SJSA1 (cell line): ENCODE data around the gene HAPLN1. TPM values are rescaled to one million over a fixed set of nuclear protein-coding genes. Genes with fewer than 3 reads are reported as not detected.
A peak's percentile ranks its signal among the peaks of the same experiment; 100 is the strongest.
"Not testable (repeated sequence)": the region's sequence is repeated elsewhere in the genome, so short reads cannot be mapped to it uniquely, and the experiment has no call there.

Source experiments
- DNase-seq, 2 experiments: peaks; one replicate each; pipeline ENCODE4 v3.0.0-alpha.2; 2015 to 2020; ENCODE audit warnings: low spot score in 2 of 2, low read depth in 1 of 2
- H3K27ac ChIP-seq: fragments of 250-450 bp; sonication (Bioruptor Pico); 2 replicates; pipeline ENCODE4 v1.5.1; 2020; ENCODE audit warnings: mild to moderate bottlenecking, moderate library complexity
- H3K27me3 ChIP-seq: fragments of 250-450 bp; sonication (Bioruptor Pico); replicated peaks from 2 replicates; pipeline ENCODE4 v1.5.1; 2020; ENCODE audit warnings: mild to moderate bottlenecking, moderate library complexity
- H3K36me3 ChIP-seq: fragments of 250-450 bp; sonication (Bioruptor Pico); 2 replicates; pipeline ENCODE4 v1.5.1; 2020; ENCODE audit warnings: mild to moderate bottlenecking
- H3K4me1 ChIP-seq: fragments of 250-450 bp; sonication (Bioruptor Pico); replicated peaks from 2 replicates; pipeline ENCODE4 v1.6.1; 2021; ENCODE audit warnings: mild to moderate bottlenecking
- H3K4me3 ChIP-seq: fragments of 250-450 bp; sonication (Bioruptor Pico); 2 replicates; pipeline ENCODE4 v1.5.1; 2020; ENCODE audit warnings: mild to moderate bottlenecking
- H3K9me3 ChIP-seq: fragments of 250-450 bp; sonication (Bioruptor Pico); replicated peaks from 2 replicates; pipeline ENCODE4 v1.5.1; 2020; ENCODE audit warnings: mild to moderate bottlenecking
- total RNA-seq: library from RNA; depleted of rRNA; stranded (reverse); fragments of >200 nt; shearing (Covaris generic); gene quantifications from 2 replicates; pipeline ENCODE4 v1.2.3, GENCODE V29; 2014; rRNA removed

Gene HAPLN1
- total RNA-seq, result 1.2 and 3.3 TPM in 2 replicates

- Histone ChIP-seq H3K27me3 (no peaks in the 10 kb centered on the region), H3K4me1 (peaks cover 23% of the 10 kb centered on the region), H3K9me3 (no peaks in the 10 kb centered on the region), H3K4me3 (peak within 1 kb of the TSS; percentile 54), H3K36me3 (no peaks in the 10 kb centered on the region), H3K27ac (peak within 1 kb of the TSS; percentile 76)
- peak in 1 of 2 experiments; percentile 63 for DNase-seq
Observed at GRCh38 chr5:83720836-83721537, at the start of gene HAPLN1. Gene HAPLN1 (minus strand): TSS chr5:83720855. CDS start chr5:83673523, 47,332 bp downstream.

DNA sequence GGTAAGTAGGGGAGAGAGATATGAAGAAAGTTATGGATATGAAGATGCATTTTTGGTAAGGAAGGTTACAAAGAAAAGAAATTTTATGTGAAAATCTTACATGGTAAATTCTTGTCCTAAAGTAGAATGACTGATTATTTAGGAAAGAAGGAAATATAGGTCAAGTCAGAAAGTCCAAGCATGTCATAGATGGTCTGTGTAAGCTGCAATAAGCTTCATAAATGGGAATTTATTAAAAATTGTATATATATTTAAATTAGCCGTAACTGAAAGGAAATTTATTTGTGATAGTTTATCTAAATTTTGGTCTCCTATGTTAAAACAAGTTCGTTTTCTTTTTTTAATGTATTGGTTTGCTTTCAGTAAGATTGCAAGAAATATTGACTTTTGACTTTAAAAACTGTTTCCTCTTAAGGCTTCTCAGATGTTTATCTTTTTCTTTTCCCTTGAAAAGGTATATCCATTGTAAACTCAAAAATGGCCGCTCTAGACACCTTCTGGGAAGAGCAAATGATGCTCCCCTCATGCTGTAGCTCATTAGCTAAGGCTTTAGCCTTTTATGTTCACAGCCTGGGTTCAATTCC is 46.8 kb upstream of the HAPLN1 start:
- H3K27ac ChIP-seq, result no peak overlapping the region
- no peaks in the 10 kb centered on the region for H3K27me3 ChIP-seq
- no peak overlapping the region for H3K4me3 ChIP-seq
- H3K9me3 ChIP-seq, result peaks cover 3% of the 10 kb centered on the region; the same call in 1 of the 2 replicates
- no peak for DNase-seq
- no peaks in the 10 kb centered on the region for H3K36me3 ChIP-seq
- no peaks in the 10 kb centered on the region for H3K4me1 ChIP-seq

DNA sequence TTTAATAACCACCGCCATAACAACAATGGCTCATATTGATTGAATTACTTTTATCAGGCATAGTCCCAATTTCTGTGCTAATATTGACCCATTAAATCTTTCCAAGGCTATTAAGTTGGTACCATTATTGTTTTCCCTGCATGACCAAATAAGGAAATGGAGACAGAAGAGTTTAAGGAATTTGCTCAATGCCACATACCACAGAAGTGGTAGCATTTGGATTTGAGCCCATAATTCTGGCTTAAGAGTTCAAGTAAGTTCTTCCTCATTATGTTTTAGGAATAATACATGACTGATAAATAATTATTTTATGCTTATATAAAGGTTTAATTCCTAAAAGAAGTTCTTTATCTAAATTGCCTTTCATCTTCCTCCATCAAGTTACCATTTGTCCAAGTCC is 43.4 kb upstream of the HAPLN1 start:
- no peaks in the 10 kb centered on the region for H3K4me1 ChIP-seq
- peaks cover 3% of the 10 kb centered on the region; the same call in 1 of the 2 replicates for H3K9me3 ChIP-seq
- no peaks in the 10 kb centered on the region for H3K27me3 ChIP-seq
- no peaks in the 10 kb centered on the region for H3K36me3 ChIP-seq
- H3K4me3 ChIP-seq, result no peak overlapping the region
- H3K27ac ChIP-seq, result no peak overlapping the region
- no peak for DNase-seq

DNA sequence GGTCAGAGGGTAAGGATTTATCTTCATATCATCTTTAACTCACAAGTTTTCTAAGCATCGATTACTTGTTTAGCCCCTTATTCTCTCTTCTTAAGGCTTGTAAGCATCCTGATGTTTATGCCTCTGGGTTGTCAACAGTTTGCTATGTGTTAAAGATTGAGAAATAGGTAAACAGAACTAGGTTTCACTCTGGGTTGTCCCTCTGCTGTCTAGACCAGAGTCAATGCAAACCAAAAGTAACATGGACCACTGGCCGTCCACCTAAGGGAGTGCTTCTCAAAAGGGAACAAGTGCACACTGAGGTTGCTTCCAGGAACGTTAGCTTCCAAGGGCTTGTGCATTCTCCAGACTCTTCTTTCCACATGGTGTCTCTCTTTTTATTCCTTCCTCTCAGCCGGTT is 39.9 kb upstream of the HAPLN1 start:
- no peaks in the 10 kb centered on the region for H3K4me1 ChIP-seq
- H3K9me3 ChIP-seq, result no peaks in the 10 kb centered on the region
- no peaks in the 10 kb centered on the region for H3K36me3 ChIP-seq
- H3K27ac ChIP-seq, result no peak overlapping the region
- no peak for DNase-seq
- no peaks in the 10 kb centered on the region for H3K27me3 ChIP-seq
- H3K4me3 ChIP-seq, result no peak overlapping the region

DNA sequence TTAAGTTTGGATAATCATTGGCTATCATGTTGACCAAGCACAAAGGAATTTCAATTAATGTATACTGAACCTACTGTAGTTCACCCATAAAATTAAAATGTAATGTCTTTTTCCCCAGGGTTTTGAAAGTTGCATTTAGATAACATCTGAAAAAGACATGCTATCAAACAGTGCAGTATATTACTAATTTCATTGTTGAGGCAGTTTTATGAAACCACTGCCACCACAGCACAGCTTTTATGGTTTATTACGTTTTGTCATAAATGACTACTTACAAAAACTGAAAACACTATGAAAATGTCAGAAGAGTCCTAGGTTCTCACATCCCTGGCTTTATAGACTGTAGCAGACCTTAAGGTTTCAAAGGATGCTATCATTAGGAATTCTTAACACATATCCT is 32.0 kb upstream of the HAPLN1 start:
- DNase-seq, result no peak
- Histone ChIP-seq H3K27ac (no peak overlapping the region), H3K36me3 (no peaks in the 10 kb centered on the region), H3K9me3 (no peaks in the 10 kb centered on the region), H3K4me3 (no peak overlapping the region), H3K27me3 (no peaks in the 10 kb centered on the region), H3K4me1 (no peaks in the 10 kb centered on the region)

DNA sequence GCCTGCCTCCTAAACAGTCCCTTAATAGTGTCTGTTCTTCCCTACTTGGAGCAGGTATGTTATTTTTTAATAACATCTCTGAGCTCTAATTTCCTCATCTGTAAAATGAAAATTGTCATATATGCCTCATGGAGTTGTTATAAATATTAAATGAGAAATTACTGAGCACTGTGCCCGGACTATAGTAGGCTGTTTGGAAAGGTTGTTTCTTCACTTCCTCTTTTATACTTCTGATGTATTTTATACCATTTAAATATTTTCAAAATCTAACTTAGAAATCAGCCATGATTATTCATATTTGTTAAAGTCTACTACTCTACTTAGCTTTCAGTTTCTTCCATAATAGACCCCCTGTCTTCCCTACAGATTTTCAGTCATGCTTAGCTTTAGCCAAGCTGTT is 30.5 kb upstream of the HAPLN1 start:
- no peaks in the 10 kb centered on the region for H3K27me3 ChIP-seq
- H3K4me3 ChIP-seq, result no peak overlapping the region
- H3K9me3 ChIP-seq, result no peaks in the 10 kb centered on the region
- no peaks in the 10 kb centered on the region for H3K36me3 ChIP-seq
- DNase-seq, result no peak
- H3K4me1 ChIP-seq, result no peaks in the 10 kb centered on the region
- H3K27ac ChIP-seq, result no peak overlapping the region

DNA sequence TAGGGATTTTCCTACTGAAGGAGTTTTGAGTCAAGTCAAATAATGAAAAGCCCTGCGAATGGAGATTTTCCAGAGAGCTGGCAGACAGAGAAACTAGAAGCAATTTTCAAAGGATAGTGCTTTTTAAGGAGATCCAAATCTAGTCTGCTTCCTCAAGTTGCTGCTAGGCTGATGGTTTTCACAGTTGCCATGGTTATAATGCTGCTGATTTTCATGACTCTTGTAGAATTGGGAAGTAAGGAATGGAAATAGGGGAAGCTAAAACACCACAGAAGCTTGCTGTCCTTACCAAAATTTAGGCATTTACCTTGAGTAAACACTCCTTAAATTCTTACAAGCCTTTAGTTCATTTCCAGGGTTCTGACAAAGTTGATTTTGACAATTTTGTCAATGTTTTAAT is 30.1 kb upstream of the HAPLN1 start:
- H3K27ac ChIP-seq, result no peak overlapping the region
- DNase-seq, result no peak
- H3K27me3 ChIP-seq, result no peaks in the 10 kb centered on the region
- H3K36me3 ChIP-seq, result no peaks in the 10 kb centered on the region
- H3K4me1 ChIP-seq, result no peaks in the 10 kb centered on the region
- no peak overlapping the region for H3K4me3 ChIP-seq
- no peaks in the 10 kb centered on the region for H3K9me3 ChIP-seq

DNA sequence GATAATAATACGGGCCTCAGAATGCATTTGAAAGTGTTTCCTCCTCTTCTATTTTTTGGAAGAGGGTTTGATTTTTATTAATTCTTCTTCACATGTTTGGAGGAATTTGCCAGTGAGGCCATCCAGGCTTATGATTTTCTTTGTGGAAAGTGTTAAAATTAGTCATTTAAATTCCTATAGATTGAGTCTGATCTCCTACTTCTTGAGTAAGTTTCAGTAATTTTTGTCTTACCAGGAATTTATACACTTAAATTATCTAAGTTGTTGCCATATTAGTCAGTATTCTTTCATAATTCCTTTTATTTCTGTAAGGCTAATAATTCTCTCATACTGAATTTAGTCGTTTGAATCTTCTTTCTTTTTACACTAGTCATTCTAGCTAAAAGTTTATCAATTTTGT is 25.2 kb upstream of the HAPLN1 start:
- no peak overlapping the region for H3K27ac ChIP-seq
- DNase-seq, result no peak
- no peaks in the 10 kb centered on the region for H3K36me3 ChIP-seq

GRCh38 chr5:83744821-83745220 is 24.2 kb upstream of the HAPLN1 start:
- no peaks in the 10 kb centered on the region for H3K27me3 ChIP-seq
- no peak overlapping the region for H3K27ac ChIP-seq
- no peaks in the 10 kb centered on the region for H3K36me3 ChIP-seq
- H3K4me1 ChIP-seq, result no peaks in the 10 kb centered on the region
- no peaks in the 10 kb centered on the region for H3K9me3 ChIP-seq
- no peak for DNase-seq
- no peak overlapping the region for H3K4me3 ChIP-seq

More for the DNA sequence above, 25.2 kb upstream of the HAPLN1 start:
- Histone ChIP-seq H3K27me3 (no peaks in the 10 kb centered on the region), H3K4me3 (no peak overlapping the region), H3K4me1 (no peaks in the 10 kb centered on the region), H3K9me3 (no peaks in the 10 kb centered on the region)

DNA sequence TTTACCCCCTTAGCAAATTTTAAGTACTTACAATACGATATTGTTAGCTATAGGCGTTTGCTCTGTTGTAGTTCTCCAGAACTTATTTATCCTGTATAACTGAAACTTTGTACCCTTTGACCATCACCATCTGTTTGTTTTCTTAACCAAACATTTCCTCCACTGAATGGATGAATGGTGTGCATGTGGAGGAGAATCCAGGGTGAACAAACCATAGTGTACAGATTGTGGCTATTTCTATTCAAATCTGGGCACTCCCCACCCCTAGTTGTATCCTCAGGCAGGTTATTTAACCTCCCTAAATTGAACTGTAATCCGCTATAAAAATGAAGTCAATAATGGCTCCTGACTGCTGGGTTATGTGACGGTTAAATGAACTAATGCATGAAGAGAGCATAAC is 21.4 kb upstream of the HAPLN1 start:
- Histone ChIP-seq H3K4me3 (no peak overlapping the region), H3K27ac (no peak overlapping the region), H3K4me1 (no peaks in the 10 kb centered on the region), H3K9me3 (no peaks in the 10 kb centered on the region), H3K36me3 (no peaks in the 10 kb centered on the region), H3K27me3 (no peaks in the 10 kb centered on the region)
- DNase-seq, result no peak

DNA sequence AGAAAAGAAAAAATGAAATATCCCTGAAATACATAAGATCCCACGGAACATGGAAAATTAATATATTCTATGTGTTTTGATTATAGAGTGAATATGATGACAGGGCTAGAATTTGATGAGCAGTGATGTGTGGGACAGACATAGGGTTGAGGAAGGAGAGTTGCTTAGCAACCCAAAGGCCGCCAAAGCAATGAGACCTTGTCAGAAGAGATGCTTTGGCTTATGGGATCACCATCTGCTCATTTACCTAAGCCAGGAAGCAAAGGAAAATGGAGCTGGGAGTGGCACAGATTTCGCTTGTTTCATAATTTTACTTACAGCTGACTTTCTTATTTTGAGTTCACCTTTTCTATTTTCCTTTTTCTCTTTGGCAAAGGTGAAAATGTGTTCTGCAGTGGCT is 20.9 kb upstream of the HAPLN1 start:
- H3K4me3 ChIP-seq, result no peak overlapping the region
- H3K27me3 ChIP-seq, result no peaks in the 10 kb centered on the region
- H3K36me3 ChIP-seq, result no peaks in the 10 kb centered on the region
- no peaks in the 10 kb centered on the region for H3K4me1 ChIP-seq
- no peaks in the 10 kb centered on the region for H3K9me3 ChIP-seq
- no peak for DNase-seq
- no peak overlapping the region for H3K27ac ChIP-seq

DNA sequence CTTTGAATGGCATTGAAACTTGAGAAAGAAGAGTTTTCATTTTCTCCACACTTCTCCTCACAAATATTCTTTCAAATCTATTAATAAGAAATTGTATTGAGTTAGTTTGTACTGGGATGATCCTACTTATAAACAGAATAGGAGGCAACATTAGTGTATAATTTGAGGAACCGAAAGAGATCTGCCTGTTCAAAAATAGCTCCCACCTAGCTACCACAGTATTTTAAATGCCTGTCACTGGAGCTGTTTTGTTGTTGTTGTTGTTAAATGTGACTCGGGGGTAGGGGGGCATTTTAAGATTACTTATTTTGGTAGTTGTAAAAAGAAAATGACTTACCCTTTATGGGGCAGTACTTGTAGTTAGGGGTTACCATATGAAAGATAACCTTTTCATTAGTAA is 20.1 kb upstream of the HAPLN1 start:
- Histone ChIP-seq H3K27ac (no peak overlapping the region), H3K4me3 (no peak overlapping the region), H3K4me1 (no peaks in the 10 kb centered on the region), H3K27me3 (no peaks in the 10 kb centered on the region), H3K36me3 (no peaks in the 10 kb centered on the region), H3K9me3 (no peaks in the 10 kb centered on the region)
- no peak for DNase-seq

DNA sequence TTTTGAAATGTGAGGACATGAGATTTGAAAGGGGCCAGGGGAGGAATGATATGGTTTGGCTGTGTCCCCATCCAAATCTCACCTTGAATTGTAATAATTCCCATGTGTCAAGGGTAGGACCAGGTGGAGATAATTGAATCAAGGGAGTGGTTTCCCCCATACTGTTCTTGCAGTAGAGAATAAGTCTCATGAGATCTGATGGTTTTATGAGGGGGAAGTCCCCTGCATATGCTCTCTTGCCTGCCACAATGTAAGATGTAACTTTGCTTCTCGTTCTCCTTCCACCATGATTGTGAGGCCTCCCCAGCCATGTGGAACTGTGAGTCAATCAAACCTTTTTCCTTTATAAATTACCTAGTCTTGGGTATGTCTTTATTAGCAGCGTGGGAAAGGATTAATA is 15.5 kb upstream of the HAPLN1 start:
- H3K36me3 ChIP-seq, DNase-seq, H3K27ac ChIP-seq, H3K27me3 ChIP-seq, H3K4me1 ChIP-seq, H3K4me3 ChIP-seq, H3K9me3 ChIP-seq: not testable (repeated sequence)

DNA sequence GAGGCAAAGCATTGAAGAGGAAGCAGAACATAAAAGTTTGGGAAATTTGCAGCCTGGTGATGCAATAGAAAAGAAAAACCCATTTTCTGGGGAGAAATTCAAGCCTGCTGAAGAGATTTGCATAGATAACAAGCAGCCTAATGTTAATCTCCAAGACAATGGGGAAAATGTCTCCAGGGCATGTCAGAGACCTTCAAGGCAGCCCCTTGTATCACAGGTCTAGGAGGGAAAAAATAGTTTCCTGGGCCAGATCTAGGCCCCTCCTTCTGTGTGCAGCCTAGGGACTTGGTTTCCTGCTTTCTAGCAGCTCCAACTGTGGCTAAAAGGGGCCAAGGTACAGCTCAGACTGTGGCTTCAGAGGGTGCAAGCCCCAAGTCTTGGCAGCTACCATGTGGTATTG is 14.4 kb upstream of the HAPLN1 start:
- DNase-seq, H3K9me3 ChIP-seq, H3K27me3 ChIP-seq, H3K4me3 ChIP-seq, H3K27ac ChIP-seq, H3K4me1 ChIP-seq, H3K36me3 ChIP-seq: not testable (repeated sequence)

GRCh38 chr5:83731638-83732037 is 11.0 kb upstream of the HAPLN1 start:
- no peak for DNase-seq
- no peak overlapping the region for H3K27ac ChIP-seq
- H3K36me3 ChIP-seq, result no peaks in the 10 kb centered on the region
- no peaks in the 10 kb centered on the region for H3K9me3 ChIP-seq
- no peak overlapping the region for H3K4me3 ChIP-seq
- H3K4me1 ChIP-seq, result no peaks in the 10 kb centered on the region
- no peaks in the 10 kb centered on the region for H3K27me3 ChIP-seq
